SU-DHL-6 (cell line): ENCODE results near the gene CBX1.

Experiments
- EZH2phosphoT487 ChIP-seq: fragments of 200-600 bp; sonication (generic), shearing (Covaris generic); conservative IDR thresholded peaks from 2 replicates; pipeline ENCODE4 v1.6.1; 2018; ENCODE audit warnings: mild to moderate bottlenecking, antibody characterized with exemption, low read length, moderate library complexity, mixed read lengths
- TF ChIP-seq, protein P1 (sequence below): fragments of 200-600 bp; sonication (generic); IDR thresholded peaks from one replicate; pipeline ENCODE4 v1.5.1; 2017; ENCODE audit warnings: antibody characterized with exemption, mild to moderate bottlenecking, low read length, moderate library complexity; ENCODE audit not compliant: insufficient read depth, poor library complexity, severe bottlenecking

DNA sequence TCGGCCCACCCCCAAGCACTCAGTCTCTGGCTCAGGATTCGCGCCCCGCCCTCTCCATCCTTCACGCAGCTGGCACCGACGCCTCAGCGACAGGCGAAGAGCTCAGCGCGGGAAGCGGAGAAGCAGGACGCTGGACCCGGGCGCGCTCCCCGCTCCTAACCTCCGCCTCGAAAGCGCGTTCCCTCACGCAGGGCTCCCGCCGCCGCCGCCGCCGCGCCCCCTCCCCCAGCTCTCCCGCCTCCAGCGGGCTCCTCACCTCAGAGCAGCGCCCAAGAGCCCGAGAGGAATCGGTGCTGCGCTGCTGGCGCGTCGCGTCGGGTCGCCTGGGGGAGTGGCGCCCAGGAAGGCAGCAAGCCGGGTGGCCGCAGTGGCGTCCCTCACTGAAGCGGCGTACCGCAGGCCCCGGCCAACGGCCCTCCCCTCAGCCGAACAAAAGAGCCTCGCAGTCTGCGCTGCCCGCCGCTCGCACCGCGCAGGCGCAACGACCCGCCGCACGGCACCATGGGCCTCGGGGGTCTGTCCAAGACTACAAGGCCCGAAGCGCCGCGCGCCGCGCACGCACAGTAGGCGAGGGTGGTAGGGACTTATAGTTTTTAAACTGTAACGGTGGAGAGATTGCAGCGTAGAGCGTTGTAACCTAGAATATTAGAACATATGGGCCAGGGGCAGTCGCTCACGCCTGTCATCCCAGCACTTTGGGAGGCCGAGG lies at the start of gene CBX1:
- TF ChIP-seq, protein P1, sequence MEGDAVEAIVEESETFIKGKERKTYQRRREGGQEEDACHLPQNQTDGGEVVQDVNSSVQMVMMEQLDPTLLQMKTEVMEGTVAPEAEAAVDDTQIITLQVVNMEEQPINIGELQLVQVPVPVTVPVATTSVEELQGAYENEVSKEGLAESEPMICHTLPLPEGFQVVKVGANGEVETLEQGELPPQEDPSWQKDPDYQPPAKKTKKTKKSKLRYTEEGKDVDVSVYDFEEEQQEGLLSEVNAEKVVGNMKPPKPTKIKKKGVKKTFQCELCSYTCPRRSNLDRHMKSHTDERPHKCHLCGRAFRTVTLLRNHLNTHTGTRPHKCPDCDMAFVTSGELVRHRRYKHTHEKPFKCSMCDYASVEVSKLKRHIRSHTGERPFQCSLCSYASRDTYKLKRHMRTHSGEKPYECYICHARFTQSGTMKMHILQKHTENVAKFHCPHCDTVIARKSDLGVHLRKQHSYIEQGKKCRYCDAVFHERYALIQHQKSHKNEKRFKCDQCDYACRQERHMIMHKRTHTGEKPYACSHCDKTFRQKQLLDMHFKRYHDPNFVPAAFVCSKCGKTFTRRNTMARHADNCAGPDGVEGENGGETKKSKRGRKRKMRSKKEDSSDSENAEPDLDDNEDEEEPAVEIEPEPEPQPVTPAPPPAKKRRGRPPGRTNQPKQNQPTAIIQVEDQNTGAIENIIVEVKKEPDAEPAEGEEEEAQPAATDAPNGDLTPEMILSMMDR: no peak
- no peak for TF ChIP-seq EZH2phosphoT487
